ENCODE measurements around the gene SQSTM1.

SQSTM1 gene

GRCh38 chr5:179794575-179794974, 26.1 kb upstream of the SQSTM1 start:
- DNase-seq (ENCODE audit: low read depth in 4 of 4, low spot score in 1 of 4): no peak

- DNase-seq (ENCODE audit: low read depth in 4 of 4, low spot score in 1 of 4): no peak
Observed at GRCh38 chr5:179795049-179795862, 25.4 kb upstream of the SQSTM1 start.

- peak; percentile 39 to 60 (median 48) for DNase-seq (ENCODE audit: low read depth in 4 of 4, low spot score in 1 of 4)
Observed at GRCh38 chr5:179795863-179796833, 24.6 kb upstream of the SQSTM1 start.

DNA sequence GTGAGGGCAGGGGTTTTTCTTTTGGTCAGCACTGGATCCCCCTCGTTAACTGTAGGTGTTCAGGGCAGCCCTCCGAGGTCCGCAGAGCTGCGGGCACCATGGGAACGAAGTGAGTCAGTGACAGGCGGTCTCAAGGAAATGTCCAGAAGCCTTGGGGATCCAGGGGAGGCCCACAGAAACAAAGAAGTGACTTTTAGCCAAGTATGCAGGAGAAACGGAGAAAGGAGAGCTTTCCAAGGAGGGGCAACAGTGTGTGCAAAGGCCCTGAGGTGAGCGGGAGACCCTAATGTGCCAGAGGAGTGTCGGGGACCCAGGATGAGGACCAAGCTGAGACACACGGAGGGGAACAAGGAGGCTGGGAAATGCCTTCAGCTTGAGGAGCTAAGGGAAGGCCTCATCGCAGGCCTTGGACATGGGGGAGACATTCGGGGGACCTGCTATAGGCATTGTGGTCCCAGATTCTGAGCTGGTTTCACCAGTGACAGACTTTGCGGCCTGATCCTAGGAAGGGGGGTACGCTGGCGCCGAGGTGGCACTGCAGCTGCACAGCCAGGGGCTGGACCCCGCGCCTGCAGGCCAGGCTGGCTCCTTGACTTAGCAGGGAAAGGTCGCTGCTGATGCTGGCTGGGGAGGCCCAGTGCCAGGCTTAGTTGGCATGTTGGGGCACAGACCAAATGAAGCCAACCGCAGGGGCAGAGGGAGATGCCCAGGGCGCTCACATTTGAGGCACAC, 23.7 kb upstream of the SQSTM1 start:
- no peak for DNase-seq (ENCODE audit: low read depth in 4 of 4, low spot score in 1 of 4)

DNA sequence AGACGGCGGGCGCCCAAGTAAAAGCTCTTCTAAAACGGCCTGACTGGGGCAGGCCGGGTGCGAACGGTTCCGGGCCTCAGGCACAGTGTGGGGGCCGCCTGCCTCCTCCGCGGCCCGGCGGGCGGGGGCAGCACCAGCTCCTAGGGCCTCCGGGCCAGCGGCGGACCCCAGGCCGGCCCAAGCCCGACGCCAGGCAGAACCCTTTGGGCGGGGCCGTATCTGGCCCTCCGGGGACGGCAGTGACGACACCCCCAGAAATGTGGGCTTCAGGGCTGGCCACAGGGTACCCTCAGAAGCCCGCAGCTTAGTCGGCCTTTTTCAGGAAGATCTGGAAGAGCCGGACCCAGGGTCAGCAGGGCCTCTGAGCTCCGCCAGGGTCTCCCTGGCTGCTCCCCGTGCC, 23.0 kb upstream of the SQSTM1 start:
- DNase-seq (ENCODE audit: low read depth in 4 of 4, low spot score in 1 of 4): no peak

- DNase-seq (ENCODE audit: low read depth in 4 of 4, low spot score in 1 of 4): no peak
Observed at GRCh38 chr5:179798144-179798770, 22.4 kb upstream of the SQSTM1 start.

DNA sequence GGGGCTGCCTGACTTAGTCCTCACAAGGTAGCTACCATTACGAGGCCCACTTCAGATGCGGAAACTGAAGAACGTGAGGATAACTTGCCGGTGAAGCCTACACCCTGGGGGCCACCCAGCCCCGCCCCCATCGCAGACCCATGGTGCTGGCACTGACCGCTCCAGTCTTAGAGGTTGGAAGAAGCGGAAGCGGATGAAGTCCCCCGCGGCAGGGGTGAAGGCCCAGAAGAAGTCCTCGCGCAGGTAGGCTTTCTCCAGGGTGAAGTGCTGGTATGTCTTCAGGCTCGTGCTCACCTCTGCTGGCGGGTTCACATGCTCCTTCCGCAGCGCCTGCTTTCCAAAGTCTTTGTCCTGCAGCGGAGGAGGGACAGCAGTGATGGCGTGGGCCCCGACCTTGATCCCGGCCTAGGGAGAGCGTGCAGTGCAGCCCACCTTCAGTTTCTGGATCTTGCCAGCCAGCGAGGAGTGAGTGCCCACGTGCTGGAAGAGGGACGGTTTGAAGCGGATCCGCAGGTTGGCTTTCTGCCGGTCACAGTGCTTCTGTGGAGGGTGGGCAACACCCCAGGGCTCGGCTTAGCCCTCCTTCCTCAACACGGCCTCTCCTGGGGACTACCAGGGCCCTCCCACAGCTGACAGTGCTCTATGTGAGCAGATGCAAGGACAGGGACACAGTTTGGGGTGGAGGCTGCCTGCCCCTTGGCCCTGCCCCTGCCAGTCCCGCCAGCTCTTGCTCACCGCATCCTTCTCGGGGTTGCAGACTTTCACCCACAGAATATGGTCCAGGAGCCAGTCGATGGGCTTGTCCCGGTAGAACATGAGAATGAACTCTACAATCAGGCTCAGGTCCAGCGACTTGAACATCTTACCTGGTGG, 21.7 kb upstream of the SQSTM1 start:
- no peak for DNase-seq (ENCODE audit: low read depth in 4 of 4, low spot score in 1 of 4)

DNA sequence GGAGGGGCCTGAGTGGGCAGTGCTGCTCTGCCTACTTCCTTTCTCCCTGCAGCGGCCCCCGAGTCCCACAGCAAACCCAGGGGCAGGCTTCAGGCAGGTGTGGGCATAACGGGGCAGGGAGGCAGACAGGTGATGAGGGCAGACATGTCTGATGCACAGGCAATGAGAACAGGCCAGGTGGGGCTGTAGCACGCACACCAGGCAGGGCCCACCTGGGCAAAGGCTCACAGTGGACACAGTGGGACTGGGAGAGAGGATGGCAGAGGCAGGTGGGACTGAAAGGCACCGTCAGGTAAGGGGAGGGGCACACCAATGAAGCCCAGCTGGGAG, 21.1 kb upstream of the SQSTM1 start:
- no peak for DNase-seq (ENCODE audit: low read depth in 4 of 4, low spot score in 1 of 4)

GRCh38 chr5:179800071-179800695, 20.5 kb upstream of the SQSTM1 start:
- no peak for DNase-seq (ENCODE audit: low read depth in 4 of 4, low spot score in 1 of 4)

DNA sequence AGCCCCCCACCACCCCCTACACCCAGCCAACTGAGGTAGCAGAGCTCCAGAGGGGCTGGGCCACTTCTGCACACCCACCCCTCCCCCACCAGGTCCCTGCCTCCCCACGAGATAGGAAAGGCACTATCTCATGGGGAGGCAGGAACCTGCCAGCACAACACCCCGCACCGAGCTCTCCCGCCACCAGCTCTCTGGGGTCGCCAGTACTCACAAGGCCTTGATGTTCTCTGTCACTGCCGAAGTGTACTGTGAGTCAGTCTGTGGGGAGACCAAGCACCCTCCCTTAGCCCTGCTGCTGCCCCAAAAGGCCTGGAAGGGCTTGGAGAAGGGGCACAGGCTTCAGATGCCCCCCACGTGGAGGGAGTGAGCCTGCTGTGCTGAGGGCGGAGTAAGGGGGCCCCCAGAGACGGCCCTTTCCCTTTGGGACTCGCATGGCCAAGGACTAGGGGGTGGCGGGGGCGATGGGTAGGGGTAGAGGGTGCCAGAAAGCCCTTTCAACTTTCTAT, 20.0 kb upstream of the SQSTM1 start:
- no peak for DNase-seq (ENCODE audit: low read depth in 4 of 4, low spot score in 1 of 4)

DNA sequence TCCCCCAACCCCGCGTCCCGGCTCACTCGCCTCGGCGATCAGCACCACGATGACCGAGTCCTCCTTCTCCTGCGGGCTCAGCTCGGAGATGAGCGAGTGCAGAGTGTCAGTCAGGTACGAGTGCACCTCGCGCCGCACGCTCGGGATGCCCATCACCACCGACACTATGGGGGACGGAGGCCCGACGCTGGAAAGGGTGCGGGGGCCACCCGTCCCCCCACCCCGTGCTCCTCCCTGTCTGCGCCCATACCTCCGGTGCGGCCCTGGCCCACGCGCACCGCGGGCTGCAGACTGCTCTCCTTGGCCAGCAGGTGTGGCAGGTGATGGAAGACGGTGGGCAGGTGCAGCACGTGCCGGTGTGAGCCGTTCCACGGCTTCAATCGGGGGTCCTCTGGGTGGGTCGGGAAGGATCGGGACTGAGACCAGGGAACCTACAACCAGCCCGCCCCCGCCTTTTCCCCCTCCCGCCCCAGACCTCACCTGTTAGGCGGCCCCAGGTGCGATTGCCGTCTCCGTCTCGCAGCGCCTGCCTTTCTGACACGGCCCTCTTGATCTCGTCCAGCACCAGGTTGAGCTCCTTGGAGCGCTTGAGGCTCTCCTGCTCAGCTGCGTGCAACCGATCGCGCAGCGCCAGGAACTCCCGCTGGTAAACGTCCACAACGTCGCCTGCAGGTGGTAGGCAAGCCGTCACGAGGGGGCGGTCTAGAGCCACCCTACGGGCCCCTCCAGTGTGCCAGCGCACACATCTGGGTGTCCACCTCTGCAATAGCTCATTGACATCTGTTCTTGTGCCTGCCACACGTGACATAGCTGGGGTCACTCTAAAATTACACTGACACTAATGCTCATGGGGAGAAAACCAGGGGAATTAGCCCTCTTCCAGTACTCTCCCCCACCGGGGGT, 19.1 kb upstream of the SQSTM1 start:
- DNase-seq (ENCODE audit: low read depth in 4 of 4, low spot score in 1 of 4): peak; percentile 70 to 80 (median 78)

- no peak for DNase-seq (ENCODE audit: low read depth in 4 of 4, low spot score in 1 of 4)
Observed at GRCh38 chr5:179802207-179802883, 18.4 kb upstream of the SQSTM1 start.

DNA sequence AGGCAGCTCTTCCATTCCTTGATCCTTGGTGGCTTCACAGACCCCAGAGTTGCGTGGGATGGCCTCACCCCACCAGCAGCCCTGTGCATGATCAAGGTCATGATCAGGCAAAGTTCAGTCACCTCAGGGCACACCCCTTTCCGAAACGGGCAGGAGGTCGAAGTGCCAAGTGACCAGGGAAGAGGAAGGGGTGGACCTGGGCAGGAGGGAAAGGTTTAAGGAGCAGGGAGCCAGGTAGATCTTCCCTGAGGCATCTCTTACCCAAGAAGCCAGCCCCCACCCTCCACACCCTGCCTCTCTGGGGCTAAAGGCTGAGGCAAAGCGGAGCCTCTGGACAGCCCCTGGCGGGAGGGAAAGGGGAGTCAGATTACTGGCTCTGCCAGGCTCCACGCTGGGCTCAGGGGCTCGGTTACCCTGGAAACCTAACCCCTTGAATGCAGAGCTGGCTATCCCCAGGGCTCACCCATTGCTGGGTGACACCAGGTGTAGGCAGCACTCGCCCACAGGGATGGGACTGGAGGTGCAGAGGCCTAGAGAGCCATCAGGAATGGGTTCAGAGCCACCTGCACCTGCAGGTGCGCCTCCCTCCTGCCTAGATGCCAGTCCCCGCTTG, 17.6 kb upstream of the SQSTM1 start:
- DNase-seq (ENCODE audit: low read depth in 4 of 4, low spot score in 1 of 4): no peak

- DNase-seq (ENCODE audit: low read depth in 4 of 4, low spot score in 1 of 4): peak in 1 of 4 experiments; percentile 57
Observed at GRCh38 chr5:179803651-179804554, 16.8 kb upstream of the SQSTM1 start.

DNA sequence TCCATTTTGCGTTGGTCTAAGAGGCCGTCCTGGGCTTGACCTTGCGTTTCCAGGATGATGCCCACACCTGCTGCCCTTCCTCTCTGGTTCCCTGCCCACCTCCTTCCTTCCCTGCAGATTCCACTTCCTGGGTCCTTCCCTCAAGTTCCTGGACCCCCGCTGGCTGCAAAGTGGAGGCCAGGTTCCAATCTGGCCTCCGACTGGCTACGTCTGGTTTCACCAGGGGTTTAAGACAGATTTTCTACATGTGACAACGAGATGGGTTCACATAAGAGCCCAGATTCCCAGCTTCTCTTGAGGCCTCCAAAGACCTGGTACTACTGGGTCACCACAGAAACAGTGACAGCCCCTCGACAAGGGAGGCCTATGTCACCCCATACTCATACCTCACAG, 16.2 kb upstream of the SQSTM1 start:
- DNase-seq (ENCODE audit: low read depth in 4 of 4, low spot score in 1 of 4): no peak

DNA sequence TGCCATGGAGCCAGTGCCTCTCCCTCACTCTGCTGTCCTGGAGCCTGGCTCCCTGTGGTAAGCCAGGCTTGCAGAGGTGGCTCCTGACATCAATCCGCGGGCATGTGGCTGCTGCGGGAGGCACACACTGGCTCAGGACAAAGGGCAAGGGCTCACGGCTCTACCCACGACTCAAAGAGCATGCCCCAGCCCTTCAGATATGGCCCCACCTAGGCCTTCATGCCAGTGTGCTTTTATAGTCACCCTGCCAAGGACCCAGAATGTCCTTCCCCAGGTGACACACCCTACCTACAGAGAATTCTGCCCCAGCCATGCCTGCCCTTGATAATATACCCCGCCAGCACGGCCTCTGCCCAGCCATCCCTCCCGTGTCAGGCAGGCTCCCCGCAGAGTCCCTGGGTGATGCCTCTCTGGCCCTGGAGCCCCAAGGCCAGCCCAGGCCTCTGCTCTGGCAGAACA, 15.6 kb upstream of the SQSTM1 start:
- no peak for DNase-seq (ENCODE audit: low read depth in 4 of 4, low spot score in 1 of 4)
